ENCODE data around the gene XPO4.
"Not testable (repeated sequence)": the region's sequence is repeated elsewhere in the genome, so short reads cannot be mapped to it uniquely, and the experiment has no call there.

DNA sequence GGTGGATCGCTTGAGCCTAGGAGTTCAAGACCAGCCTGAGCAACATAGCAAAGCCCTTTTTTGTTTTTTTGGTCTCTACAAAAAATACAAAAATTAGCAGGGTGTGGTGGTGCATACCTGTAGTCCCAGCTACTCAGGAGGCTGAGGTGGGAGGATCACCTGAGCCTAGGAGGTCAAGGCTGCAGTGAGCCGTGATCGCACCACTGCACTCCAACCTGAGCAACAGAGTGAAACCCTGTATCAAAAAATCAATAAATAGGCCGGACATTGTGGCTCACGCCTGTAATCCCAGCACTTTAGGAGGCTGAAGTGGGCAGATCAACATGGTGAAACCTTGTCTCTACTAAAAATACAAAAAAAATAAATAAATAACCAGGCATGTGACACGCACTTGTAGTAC is 13.1 kb upstream of the XPO4 start:
- TF ChIP-seq, protein P1, sequence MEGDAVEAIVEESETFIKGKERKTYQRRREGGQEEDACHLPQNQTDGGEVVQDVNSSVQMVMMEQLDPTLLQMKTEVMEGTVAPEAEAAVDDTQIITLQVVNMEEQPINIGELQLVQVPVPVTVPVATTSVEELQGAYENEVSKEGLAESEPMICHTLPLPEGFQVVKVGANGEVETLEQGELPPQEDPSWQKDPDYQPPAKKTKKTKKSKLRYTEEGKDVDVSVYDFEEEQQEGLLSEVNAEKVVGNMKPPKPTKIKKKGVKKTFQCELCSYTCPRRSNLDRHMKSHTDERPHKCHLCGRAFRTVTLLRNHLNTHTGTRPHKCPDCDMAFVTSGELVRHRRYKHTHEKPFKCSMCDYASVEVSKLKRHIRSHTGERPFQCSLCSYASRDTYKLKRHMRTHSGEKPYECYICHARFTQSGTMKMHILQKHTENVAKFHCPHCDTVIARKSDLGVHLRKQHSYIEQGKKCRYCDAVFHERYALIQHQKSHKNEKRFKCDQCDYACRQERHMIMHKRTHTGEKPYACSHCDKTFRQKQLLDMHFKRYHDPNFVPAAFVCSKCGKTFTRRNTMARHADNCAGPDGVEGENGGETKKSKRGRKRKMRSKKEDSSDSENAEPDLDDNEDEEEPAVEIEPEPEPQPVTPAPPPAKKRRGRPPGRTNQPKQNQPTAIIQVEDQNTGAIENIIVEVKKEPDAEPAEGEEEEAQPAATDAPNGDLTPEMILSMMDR (IDR thresholded peaks at IDR 0.05) = not testable (repeated sequence)
- not testable (repeated sequence) for TF ChIP-seq POLR2A (IDR thresholded peaks at IDR 0.05)
